Thyroid gland (tissue), 4 donors: ENCODE data around the gene CSF2. TPM values are rescaled to one million over a fixed set of nuclear protein-coding genes. Genes with fewer than 3 reads are reported as not detected.

Experiments used
- DNase-seq, 2 donors: peaks; one replicate each; pipeline ENCODE4 v3.0.0-alpha.2; 2019
- H3K27ac ChIP-seq, 3 donors: fragments of 200-600 bp; sonication (generic); 1 replicate in 2 of 3; 2 replicates in 1 of 3; pipeline ENCODE4 v1.5.1; 2016 to 2019; ENCODE audit warnings: mild to moderate bottlenecking in 1 of 3, moderate library complexity in 1 of 3
- H3K27me3 ChIP-seq: fragments of 200-600 bp; sonication (generic); one replicate; pipeline ENCODE4 v1.5.1; 2019
- H3K36me3 ChIP-seq, 2 donors: fragments of 200-600 bp; sonication (generic); one replicate each; pipeline ENCODE4 v1.5.1; 2016 to 2019
- H3K4me1 ChIP-seq, 2 donors: fragments of 200-600 bp; sonication (generic); one replicate each; pipeline ENCODE4 v1.5.1; 2017 to 2019
- H3K4me3 ChIP-seq, 3 donors: fragments of 200-600 bp; sonication (generic); replicated peaks in 1 of 3; 1 replicate in 2 of 3; 2 replicates in 1 of 3; pipeline ENCODE4 v1.5.1; 2016; ENCODE audit warnings: mild to moderate bottlenecking in 1 of 3
- H3K9me3 ChIP-seq: fragments of 200-600 bp; sonication (generic); one replicate; pipeline ENCODE4 v1.5.1; 2017
- POLR2A ChIP-seq, 2 donors: fragments of 450-650 bp; IDR thresholded peaks; one replicate each; pipeline ENCODE4 v1.6.1; 2017; ENCODE audit warnings: antibody characterized with exemption in 2 of 2, mild to moderate bottlenecking in 2 of 2, moderate library complexity in 1 of 2
- WGBS, 2 donors: methylation state at CpG; one replicate each; pipeline ENCODE4 v1.1.5; 2017; 5-methylcytosine and 5-hydroxymethylcytosine counted together
- intact Hi-C: fragments of 100-400 bp; cut with DNase I; formaldehyde crosslinking; loops from one replicate; pipeline ENCODE4 v1.15.1; 2023
- total RNA-seq, 4 donors: library from RNA; depleted of rRNA; stranded (reverse); fragments of >200 nt; gene quantifications; one replicate each; pipeline ENCODE4 v1.2.3, GENCODE V29; 2016
- TF ChIP-seq, protein P1 (sequence below), 6 experiments: fragments of 200-600 bp in 3 of 6; fragments of 450-650 bp in 3 of 6; sonication (generic) in 3 of 6; IDR thresholded peaks; one replicate each; pipeline ENCODE4 v1.5.1; 2016 to 2019; ENCODE audit warnings: antibody characterized with exemption in 6 of 6, mild to moderate bottlenecking in 2 of 6, inconsistent platforms in 1 of 6, moderate library complexity in 1 of 6

The CSF2 gene
- total RNA-seq, 4 donors from 2014 or later, result not detected

DNA sequence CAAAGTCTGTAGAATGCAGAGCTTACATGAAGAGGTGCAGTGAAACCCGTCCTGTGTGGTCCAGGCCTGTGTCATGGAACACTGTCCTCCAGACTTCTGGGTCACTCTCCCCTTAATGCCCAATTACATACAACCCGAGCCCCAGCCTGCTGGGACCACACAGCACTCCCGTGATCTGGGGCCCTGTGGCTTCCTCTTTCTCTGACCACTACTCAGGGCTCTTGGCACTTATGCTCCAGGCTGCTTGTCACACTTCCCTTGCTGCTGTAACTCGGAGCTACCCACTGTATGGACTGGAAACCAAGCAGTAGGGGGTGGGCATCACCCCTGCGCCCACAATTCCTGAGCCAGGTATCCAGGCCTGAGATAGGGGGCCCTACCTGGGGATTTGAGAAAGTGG lies 23.5 kb upstream of the CSF2 start:
- TF ChIP-seq, protein P1, sequence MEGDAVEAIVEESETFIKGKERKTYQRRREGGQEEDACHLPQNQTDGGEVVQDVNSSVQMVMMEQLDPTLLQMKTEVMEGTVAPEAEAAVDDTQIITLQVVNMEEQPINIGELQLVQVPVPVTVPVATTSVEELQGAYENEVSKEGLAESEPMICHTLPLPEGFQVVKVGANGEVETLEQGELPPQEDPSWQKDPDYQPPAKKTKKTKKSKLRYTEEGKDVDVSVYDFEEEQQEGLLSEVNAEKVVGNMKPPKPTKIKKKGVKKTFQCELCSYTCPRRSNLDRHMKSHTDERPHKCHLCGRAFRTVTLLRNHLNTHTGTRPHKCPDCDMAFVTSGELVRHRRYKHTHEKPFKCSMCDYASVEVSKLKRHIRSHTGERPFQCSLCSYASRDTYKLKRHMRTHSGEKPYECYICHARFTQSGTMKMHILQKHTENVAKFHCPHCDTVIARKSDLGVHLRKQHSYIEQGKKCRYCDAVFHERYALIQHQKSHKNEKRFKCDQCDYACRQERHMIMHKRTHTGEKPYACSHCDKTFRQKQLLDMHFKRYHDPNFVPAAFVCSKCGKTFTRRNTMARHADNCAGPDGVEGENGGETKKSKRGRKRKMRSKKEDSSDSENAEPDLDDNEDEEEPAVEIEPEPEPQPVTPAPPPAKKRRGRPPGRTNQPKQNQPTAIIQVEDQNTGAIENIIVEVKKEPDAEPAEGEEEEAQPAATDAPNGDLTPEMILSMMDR (IDR thresholded peaks at IDR 0.05), result no peak
- TF ChIP-seq POLR2A (IDR thresholded peaks at IDR 0.05), result no peak
- Histone ChIP-seq H3K27me3 (no peaks in the 10 kb centered on the region), H3K4me3 (no peak overlapping the region), H3K4me1 (no peaks in the 10 kb centered on the region), H3K27ac (no peak overlapping the region), H3K9me3 (no peaks in the 10 kb centered on the region), H3K36me3 (no peaks in the 10 kb centered on the region)
- intact Hi-C loops, result no loop called here
- WGBS, 2 donors, result 66 to 72% methylated on average over 5 of the region's 5 CpGs
- peak in 1 of 2 donors; percentile 0 for DNase-seq

DNA sequence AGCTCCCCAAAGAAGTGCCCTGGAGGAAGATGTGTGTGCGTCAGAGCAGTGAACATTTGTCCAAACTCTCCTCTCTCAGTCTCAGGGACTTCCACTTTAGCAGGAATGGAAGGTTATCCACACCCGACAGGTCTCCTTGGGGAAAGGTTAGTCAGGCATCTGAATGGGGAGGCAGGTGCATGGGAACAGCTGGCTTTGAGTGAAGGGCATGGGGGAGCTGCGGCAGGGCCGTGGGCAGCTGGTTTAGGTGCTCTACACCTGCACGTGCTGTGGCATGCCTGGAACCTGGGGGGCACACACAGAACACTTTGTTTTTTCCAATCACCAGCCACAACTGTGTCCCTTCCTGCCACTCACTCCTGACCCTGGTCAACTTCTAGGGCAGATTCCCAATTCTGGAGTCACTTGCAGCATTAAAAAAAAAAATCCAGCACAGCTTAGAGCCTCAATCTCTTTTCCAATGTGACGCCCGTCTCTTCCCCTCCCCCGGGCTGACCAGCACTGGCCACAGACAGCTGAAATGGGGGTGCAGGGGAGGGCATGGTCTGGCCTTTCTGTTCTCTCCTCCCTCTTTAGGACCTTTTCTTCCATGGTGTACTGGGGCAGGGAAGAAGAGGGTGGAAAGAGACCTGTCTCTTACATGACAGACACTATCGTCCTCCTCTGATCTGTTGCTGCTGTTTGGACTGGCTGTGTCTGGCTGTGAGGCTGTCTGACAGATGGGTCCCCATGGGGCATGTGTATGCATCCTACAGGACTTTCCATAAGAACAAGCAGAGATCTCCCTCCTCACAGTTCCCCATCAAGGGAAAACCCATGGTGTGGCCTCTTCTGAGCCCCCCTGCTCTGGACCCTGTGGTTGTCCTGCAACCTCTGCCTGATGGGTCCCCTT lies 22.7 kb upstream of the CSF2 start:
- Histone ChIP-seq H3K36me3 (no peaks in the 10 kb centered on the region), H3K4me1 (no peaks in the 10 kb centered on the region), H3K27ac (no peak overlapping the region), H3K27me3 (no peaks in the 10 kb centered on the region), H3K4me3 (no peak overlapping the region), H3K9me3 (no peaks in the 10 kb centered on the region)
- no peak for TF ChIP-seq POLR2A (IDR thresholded peaks at IDR 0.05)
- TF ChIP-seq, protein P1 (IDR thresholded peaks at IDR 0.05), result no peak
- DNase-seq, result peak in 1 of 2 donors; percentile 0
- 77 to 87% methylated on average over 9 of the region's 9 CpGs for WGBS, 2 donors
- intact Hi-C loops, result no loop called here

DNA sequence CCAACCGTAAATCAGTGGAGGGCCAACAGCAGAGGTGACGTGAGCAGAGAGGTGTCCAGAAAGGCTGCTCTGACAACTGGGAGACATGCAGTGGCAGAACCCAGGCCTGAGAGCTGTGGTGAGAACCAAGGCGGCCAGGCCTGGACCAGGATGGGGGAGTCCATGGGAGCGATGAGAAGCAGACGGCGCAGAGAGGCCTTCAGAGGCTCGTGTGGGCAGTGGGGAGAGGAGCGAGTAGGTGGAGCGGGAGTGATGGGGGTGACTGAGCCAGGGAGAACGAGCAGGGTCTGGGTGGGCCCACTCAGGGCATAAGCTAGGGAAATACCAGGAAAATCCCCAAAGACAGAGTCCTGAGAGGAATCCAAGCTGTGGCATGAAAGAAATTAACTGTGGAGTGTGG lies 21.1 kb upstream of the CSF2 start:
- DNase-seq, result no peak
- H3K27me3 ChIP-seq, result no peaks in the 10 kb centered on the region
- intact Hi-C loops, result no loop called here
- no peak overlapping the region for H3K27ac ChIP-seq
- H3K4me3 ChIP-seq, result no peak overlapping the region
- no peak for TF ChIP-seq POLR2A (IDR thresholded peaks at IDR 0.05)
- TF ChIP-seq, protein P1 (IDR thresholded peaks at IDR 0.05), result no peak
- 77 to 85% methylated on average over 10 of the region's 10 CpGs for WGBS, 2 donors
- H3K36me3 ChIP-seq, result no peaks in the 10 kb centered on the region
- no peaks in the 10 kb centered on the region for H3K4me1 ChIP-seq
- no peaks in the 10 kb centered on the region for H3K9me3 ChIP-seq

DNA sequence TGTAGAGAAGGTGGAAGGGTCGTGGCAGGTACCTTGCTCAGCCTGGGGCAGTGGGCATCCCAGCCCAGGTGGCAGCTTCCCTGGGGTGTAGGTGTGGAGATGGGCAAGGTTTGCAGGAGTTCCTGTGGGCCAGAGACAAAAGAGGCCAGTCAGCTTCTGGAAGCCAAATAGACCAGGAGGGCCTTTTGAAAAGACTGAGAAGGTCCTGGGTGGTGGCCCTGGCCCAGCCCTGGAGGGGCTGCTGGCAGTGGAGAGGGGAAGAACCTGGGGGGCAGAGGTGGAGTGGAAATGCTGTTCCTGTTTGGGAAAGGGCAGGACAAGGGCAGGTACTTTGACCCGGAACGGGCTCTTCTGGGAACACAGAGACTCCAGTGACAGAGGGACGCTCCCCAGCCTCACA lies 20.1 kb upstream of the CSF2 start:
- Histone ChIP-seq H3K36me3 (no peaks in the 10 kb centered on the region), H3K27ac (no peak overlapping the region), H3K4me1 (no peaks in the 10 kb centered on the region), H3K9me3 (no peaks in the 10 kb centered on the region), H3K4me3 (no peak overlapping the region), H3K27me3 (no peaks in the 10 kb centered on the region)
- intact Hi-C loops, result no loop called here
- no peak for TF ChIP-seq POLR2A (IDR thresholded peaks at IDR 0.05)
- TF ChIP-seq, protein P1 (IDR thresholded peaks at IDR 0.05), result no peak
- no peak for DNase-seq
- 92 to 93% methylated on average over 4 of the region's 4 CpGs for WGBS, 2 donors

DNA sequence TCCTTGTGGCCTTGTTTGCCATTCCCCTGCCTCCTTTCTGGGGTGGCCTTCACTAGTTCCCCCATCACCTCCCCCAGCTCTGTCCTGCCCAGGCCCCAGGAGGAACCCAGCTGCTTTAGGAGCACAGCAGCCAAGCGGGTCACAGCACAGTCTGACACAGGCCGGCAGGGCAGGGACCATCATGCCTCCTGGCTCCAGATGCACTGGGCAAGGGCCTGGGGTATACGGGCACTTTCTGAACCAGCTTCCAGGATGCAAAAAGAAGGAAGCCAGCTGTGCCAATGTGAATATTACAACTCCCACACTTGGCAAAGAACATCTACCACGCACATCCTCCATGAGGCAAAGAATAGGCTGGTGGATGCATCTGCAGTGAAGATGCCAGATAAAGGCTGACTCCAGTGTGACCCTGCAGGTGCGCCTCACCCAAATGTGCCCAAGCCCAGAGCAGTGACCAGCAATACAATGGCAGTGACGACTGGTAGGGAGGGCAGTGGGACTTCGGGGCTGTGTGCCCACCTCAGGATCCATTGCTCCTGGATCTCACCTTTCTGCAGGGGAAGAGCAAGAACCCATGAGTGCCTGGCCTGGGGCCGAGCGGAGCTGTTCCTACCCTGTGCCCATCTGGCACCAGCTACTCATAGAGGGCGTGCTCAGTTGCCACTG lies 19.4 kb upstream of the CSF2 start:
- H3K36me3 ChIP-seq, result no peaks in the 10 kb centered on the region
- H3K9me3 ChIP-seq, result no peaks in the 10 kb centered on the region
- H3K4me3 ChIP-seq, result no peak overlapping the region
- H3K27ac ChIP-seq, result no peak overlapping the region
- no peaks in the 10 kb centered on the region for H3K4me1 ChIP-seq
- intact Hi-C loops, result no loop called here
- no peak for DNase-seq
- TF ChIP-seq, protein P1 (IDR thresholded peaks at IDR 0.05), result no peak
- no peak for TF ChIP-seq POLR2A (IDR thresholded peaks at IDR 0.05)
- no peaks in the 10 kb centered on the region for H3K27me3 ChIP-seq
- 86 to 93% methylated on average over 10 of the region's 10 CpGs for WGBS, 2 donors
